HEK293 (cell line): ENCODE data around the gene BMAL2.

Experiments
- CTCF ChIA-PET: fragments of 350-600 bp; formaldehyde crosslinking; extraction: SDS; loops from one replicate; lab custom pipeline; 2021; ENCODE audit warnings: antibody characterized with exemption; lab: Yijun Ruan, JAX
- POLR2A ChIA-PET: fragments of 300-600 bp; formaldehyde crosslinking; extraction: SDS; loops from one replicate; lab custom pipeline; 2020; ENCODE audit warnings: antibody characterized with exemption, inconsistent platforms; lab: Yijun Ruan, JAX
- H3K27ac ChIP-seq: fragments of 200-500 bp; sonication (Bioruptor generic); 2 replicates; pipeline ENCODE4 v1.5.1; 2014; ENCODE audit warnings: low read depth, low read length, control low read depth, inconsistent platforms; ENCODE audit errors: extremely low read depth
- H3K36me3 ChIP-seq, 2 experiments: fragments of 200-500 bp in 1 of 2; sonication (Bioruptor generic) in 1 of 2; 1 replicate in 1 of 2; 2 replicates in 1 of 2; pipeline ENCODE4 v1.5.1; 2014 to 2017; ENCODE audit warnings: inconsistent platforms in 2 of 2, low read length in 2 of 2; ENCODE audit not compliant: control insufficient read depth in 2 of 2, insufficient read depth in 1 of 2
- H3K4me1 ChIP-seq: fragments of 200-500 bp; sonication (Bioruptor generic); 2 replicates; pipeline ENCODE4 v1.5.1; 2014; ENCODE audit warnings: mild to moderate bottlenecking, low read length, inconsistent platforms; ENCODE audit not compliant: control insufficient read depth, insufficient read depth
- H3K4me3 ChIP-seq: 2 replicates; pipeline ENCODE4 v1.5.1; 2011; ENCODE audit warnings: low read depth, mild to moderate bottlenecking, control low read depth, low read length, moderate library complexity
- H3K9me3 ChIP-seq: fragments of 200-500 bp; sonication (Bioruptor generic); 2 replicates; pipeline ENCODE4 v1.5.1; 2014; ENCODE audit warnings: low read depth, low read length, inconsistent platforms; ENCODE audit not compliant: control insufficient read depth, insufficient read depth
- AEBP2 ChIP-seq: fragments of 450-650 bp; formaldehyde crosslinking; IDR thresholded peaks from 2 replicates; pipeline ENCODE4 v1.5.1; 2016; ENCODE audit warnings: missing biosample characterization, missing genetic modification characterization, borderline replicate concordance
- BCL6B ChIP-seq: fragments of 450-650 bp; formaldehyde crosslinking; IDR thresholded peaks from 2 replicates; pipeline ENCODE4 v1.5.1; 2017; ENCODE audit warnings: missing biosample characterization, missing genetic modification characterization
- KLF9 ChIP-seq: fragments of 450-650 bp; formaldehyde crosslinking; IDR thresholded peaks from 2 replicates; pipeline ENCODE4 v1.5.1; 2016; ENCODE audit warnings: missing biosample characterization, missing genetic modification characterization, low read depth
- PBX3 ChIP-seq: sonication (generic); formaldehyde crosslinking; IDR thresholded peaks from 2 replicates; pipeline ENCODE4 v1.8.1; 2022; ENCODE audit warnings: mild to moderate bottlenecking, moderate library complexity, missing genetic modification reagents
- PRDM10 ChIP-seq: fragments of 450-650 bp; formaldehyde crosslinking; IDR thresholded peaks from 2 replicates; pipeline ENCODE4 v1.5.1; 2016; ENCODE audit warnings: missing biosample characterization, missing genetic modification characterization
- SP3 ChIP-seq: fragments of 450-650 bp; formaldehyde crosslinking; IDR thresholded peaks from 2 replicates; pipeline ENCODE4 v1.5.1; 2016; ENCODE audit warnings: missing biosample characterization, missing genetic modification characterization
- SP7 ChIP-seq: fragments of 450-650 bp; formaldehyde crosslinking; IDR thresholded peaks from 2 replicates; pipeline ENCODE4 v1.5.1; 2016; ENCODE audit warnings: missing biosample characterization, missing genetic modification characterization
- ZBTB26 ChIP-seq: fragments of 450-650 bp; formaldehyde crosslinking; optimal IDR thresholded peaks from 2 replicates; pipeline ENCODE3; 2016; ENCODE audit warnings: missing biosample characterization, mild to moderate bottlenecking, missing genetic modification characterization
- ZBTB49 ChIP-seq: fragments of 450-650 bp; formaldehyde crosslinking; IDR thresholded peaks from 2 replicates; pipeline ENCODE4 v1.5.1; 2016; ENCODE audit warnings: missing biosample characterization, missing genetic modification characterization, low read depth
- ZBTB8A ChIP-seq: fragments of 450-650 bp; formaldehyde crosslinking; IDR thresholded peaks from 2 replicates; pipeline ENCODE4 v1.5.1; 2016; ENCODE audit warnings: missing biosample characterization, missing genetic modification characterization
- ZNF138 ChIP-seq: fragments of 450-650 bp; formaldehyde crosslinking; IDR thresholded peaks from 2 replicates; pipeline ENCODE4 v1.5.1; 2016; ENCODE audit warnings: missing biosample characterization, missing genetic modification characterization, borderline replicate concordance
- ZNF146 ChIP-seq: fragments of 450-650 bp; formaldehyde crosslinking; IDR thresholded peaks from 2 replicates; pipeline ENCODE4 v1.5.1; 2016; ENCODE audit warnings: missing biosample characterization, missing genetic modification characterization
- ZNF175 ChIP-seq: fragments of 450-650 bp; formaldehyde crosslinking; IDR thresholded peaks from 2 replicates; pipeline ENCODE4 v1.5.1; 2016; ENCODE audit warnings: missing biosample characterization, missing genetic modification characterization
- ZNF366 ChIP-seq: fragments of 450-650 bp; formaldehyde crosslinking; conservative IDR thresholded peaks from 2 replicates; pipeline ENCODE4 v1.5.1; 2016; ENCODE audit warnings: missing biosample characterization, missing genetic modification characterization
- ZNF404 ChIP-seq: fragments of 450-650 bp; formaldehyde crosslinking; IDR thresholded peaks from 2 replicates; pipeline ENCODE4 v1.5.1; 2017; ENCODE audit warnings: missing biosample characterization, missing genetic modification characterization
- ZNF48 ChIP-seq: fragments of 450-650 bp; formaldehyde crosslinking; IDR thresholded peaks from 2 replicates; pipeline ENCODE4 v1.5.1; 2016; ENCODE audit warnings: missing biosample characterization, missing genetic modification characterization
- ZNF514 ChIP-seq: fragments of 450-650 bp; formaldehyde crosslinking; IDR thresholded peaks from 2 replicates; pipeline ENCODE4 v1.5.1; 2016; ENCODE audit warnings: missing biosample characterization, missing genetic modification characterization
- ZNF561 ChIP-seq: fragments of 450-650 bp; IDR thresholded peaks from 2 replicates; pipeline ENCODE4 v1.5.1; 2018; ENCODE audit warnings: missing biosample characterization, missing genetic modification characterization, borderline replicate concordance
- ZNF585B ChIP-seq: fragments of 450-650 bp; formaldehyde crosslinking; IDR thresholded peaks from 2 replicates; pipeline ENCODE4 v1.5.1; 2016; ENCODE audit warnings: missing biosample characterization, missing genetic modification characterization
- ZNF768 ChIP-seq: fragments of 450-650 bp; formaldehyde crosslinking; IDR thresholded peaks from 2 replicates; pipeline ENCODE4 v1.5.1; 2018; ENCODE audit warnings: missing biosample characterization, mild to moderate bottlenecking, missing genetic modification characterization
- ZNF785 ChIP-seq: fragments of 450-650 bp; formaldehyde crosslinking; IDR thresholded peaks from 2 replicates; pipeline ENCODE4 v1.5.1; 2016; ENCODE audit warnings: missing biosample characterization, missing genetic modification characterization

The BMAL2 gene

GRCh38 chr12:27347779-27348178 is 15.1 kb downstream of the BMAL2 start (continued):
- TF ChIP-seq SP3 (tag by site-specific recombination) (no peak), KLF9 (tag by site-specific recombination) (no peak)

- no peaks in the 10 kb centered on the region for H3K9me3 ChIP-seq
- no peaks in the 10 kb centered on the region for H3K36me3 ChIP-seq
- no peak overlapping the region for H3K4me3 ChIP-seq
- ChIA-PET CTCF (no interaction called here), POLR2A (no interaction called here)
- no peak for TF ChIP-seq PBX3 (CRISPR knock-in tag)
- TF ChIP-seq AEBP2 (tag by site-specific recombination), result no peak
- H3K27ac ChIP-seq, result no peak overlapping the region
- H3K4me1 ChIP-seq, result peaks cover 7% of the 10 kb centered on the region; the same call in 1 of the 2 replicates
Measured at GRCh38 chr12:27351476-27351875, 18.8 kb downstream of the BMAL2 start.

GRCh38 chr12:27355486-27355885 is 22.9 kb downstream of the BMAL2 start:
- Histone ChIP-seq H3K9me3 (no peaks in the 10 kb centered on the region), H3K4me1 (peaks cover 8% of the 10 kb centered on the region), H3K27ac (no peak overlapping the region), H3K36me3 (no peaks in the 10 kb centered on the region), H3K4me3 (no peak overlapping the region)
- TF ChIP-seq ZNF785 (tag by site-specific recombination) (no peak), ZBTB8A (tag by site-specific recombination) (no peak), ZNF48 (tag by site-specific recombination) (no peak), ZBTB49 (tag by site-specific recombination) (no peak), ZBTB26 (tag by site-specific recombination) (no peak), ZNF366 (tag by site-specific recombination) (no peak), ZNF561 (tag by site-specific recombination) (no peak), ZNF175 (tag by site-specific recombination) (no peak), SP7 (tag by site-specific recombination) (no peak), ZNF146 (no peak), PRDM10 (tag by site-specific recombination) (no peak), ZNF768 (tag by site-specific recombination) (no peak), BCL6B (no peak), ZNF585B (tag by site-specific recombination) (no peak), ZNF404 (tag by site-specific recombination) (no peak), ZNF514 (no peak), ZNF138 (tag by site-specific recombination) (no peak)
- ChIA-PET CTCF (interaction anchor here (0.6 to 0.8 kb wide), 2 partner anchors 14 to 51 kb away, joined by 3 read pairs; no protein-coding TSS in a partner anchor), POLR2A (no interaction called here)
